WTC11 (cell line): ENCODE results near the gene PIK3IP1. TPM values are rescaled to one million over a fixed set of nuclear protein-coding genes. Genes with fewer than 3 reads are reported as not detected.

Experiments
- ATAC-seq: fragments of 200-7000 bp; cut with Tn5 transposase; 2 replicates; pipeline ENCODE4 v1.10.0; 2021; ENCODE audit warnings: mild to moderate bottlenecking, moderate library complexity
- CTCF ChIA-PET: fragments of 300-600 bp; sonication (Branson Sonifier 250); formaldehyde crosslinking; loops from one replicate; lab custom pipeline; 2021; ENCODE audit warnings: antibody characterized with exemption; lab: Charles Lee
- POLR2A ChIA-PET: fragments of 350-600 bp; sonication (Branson Sonifier 250); formaldehyde crosslinking; loops from one replicate; lab custom pipeline; 2021; ENCODE audit warnings: antibody characterized with exemption; lab: Charles Lee
- DNase-seq: peaks from one replicate; pipeline ENCODE4 v3.0.0; 2021; ENCODE audit warnings: low spot score
- H3K27ac Mint-ChIP-seq: 2 replicates; pipeline ENCODE4 v1.8.0; 2021; ENCODE audit warnings: mixed read lengths
- H3K27me3 Mint-ChIP-seq: 2 replicates; pipeline ENCODE4 v1.8.0; 2021; ENCODE audit warnings: low read depth, mild to moderate bottlenecking, moderate library complexity, mixed read lengths
- H3K36me3 Mint-ChIP-seq: 2 replicates; pipeline ENCODE4 v1.8.0; 2021; ENCODE audit warnings: mixed read lengths
- H3K4me1 Mint-ChIP-seq: 2 replicates; pipeline ENCODE4 v1.8.0; 2022; ENCODE audit warnings: mixed read lengths
- H3K4me3 Mint-ChIP-seq: 2 replicates; pipeline ENCODE4 v1.8.0; 2021; ENCODE audit warnings: mild to moderate bottlenecking, moderate library complexity, mixed read lengths
- H3K9me3 Mint-ChIP-seq: 2 replicates; pipeline ENCODE4 v1.8.0; 2021; ENCODE audit warnings: mixed read lengths
- CBFB ChIP-seq: sonication (generic); formaldehyde crosslinking; IDR thresholded peaks from 2 replicates; pipeline ENCODE4 v1.8.1; 2022; ENCODE audit warnings: mild to moderate bottlenecking, low read depth, missing genetic modification reagents
- CREM ChIP-seq: sonication (generic); formaldehyde crosslinking; IDR thresholded peaks from 2 replicates; pipeline ENCODE4 v1.8.1; 2022; ENCODE audit warnings: mild to moderate bottlenecking, missing genetic modification reagents, moderate library complexity
- E2F1 ChIP-seq: sonication (generic); formaldehyde crosslinking; IDR thresholded peaks from 2 replicates; pipeline ENCODE4 v1.8.0; 2022; ENCODE audit warnings: mild to moderate bottlenecking, missing genetic modification reagents
- ERG ChIP-seq: fragments of 250-450 bp; sonication (Bioruptor Pico); IDR thresholded peaks from 2 replicates; pipeline ENCODE4 v1.8.0; 2021; ENCODE audit warnings: mild to moderate bottlenecking
- ESRRA ChIP-seq: sonication (generic); formaldehyde crosslinking; IDR thresholded peaks from 2 replicates; pipeline ENCODE4 v1.8.1; 2022; ENCODE audit warnings: mild to moderate bottlenecking, missing genetic modification reagents, borderline replicate concordance
- HMGA2 ChIP-seq: fragments of 250-450 bp; sonication (Bioruptor Pico); IDR thresholded peaks from 2 replicates; pipeline ENCODE4 v1.4.0; 2021; ENCODE audit warnings: mild to moderate bottlenecking, moderate library complexity
- JUN ChIP-seq: sonication (generic); formaldehyde crosslinking; IDR thresholded peaks from 2 replicates; pipeline ENCODE4 v1.8.0; 2023; ENCODE audit warnings: mild to moderate bottlenecking, missing genetic modification reagents
- MAX ChIP-seq: sonication (generic); formaldehyde crosslinking; IDR thresholded peaks from 2 replicates; pipeline ENCODE4 v1.8.0; 2022; ENCODE audit warnings: mild to moderate bottlenecking, missing genetic modification reagents
- RORB ChIP-seq: fragments of 250-450 bp; sonication (Bioruptor Pico); IDR thresholded peaks from 2 replicates; pipeline ENCODE4 v1.9.0; 2021; ENCODE audit warnings: mild to moderate bottlenecking
- SP1 ChIP-seq: sonication (generic); formaldehyde crosslinking; conservative IDR thresholded peaks from 2 replicates; pipeline ENCODE4 v1.8.1; 2022; ENCODE audit warnings: missing genetic modification reagents
- TCF7 ChIP-seq: sonication (generic); formaldehyde crosslinking; IDR thresholded peaks from 2 replicates; pipeline ENCODE4 v1.8.0; 2022; ENCODE audit warnings: mild to moderate bottlenecking, low read depth, missing genetic modification reagents, moderate library complexity
- TP53 ChIP-seq: sonication (generic); formaldehyde crosslinking; IDR thresholded peaks from 2 replicates; pipeline ENCODE4 v1.8.1; 2023; ENCODE audit warnings: mild to moderate bottlenecking, missing genetic modification reagents
- ZNF121 ChIP-seq: sonication (generic); formaldehyde crosslinking; IDR thresholded peaks from 2 replicates; pipeline ENCODE4 v1.8.0; 2023; ENCODE audit warnings: missing genetic modification reagents
- ZNF219 ChIP-seq: sonication (generic); formaldehyde crosslinking; IDR thresholded peaks from 2 replicates; pipeline ENCODE4 v1.8.0; 2023; ENCODE audit warnings: missing genetic modification reagents, mild to moderate bottlenecking, borderline replicate concordance
- ZNF317 ChIP-seq: sonication (generic); formaldehyde crosslinking; IDR thresholded peaks from 2 replicates; pipeline ENCODE4 v1.8.1; 2023; ENCODE audit warnings: low read depth, mild to moderate bottlenecking, moderate library complexity, missing genetic modification reagents, borderline replicate concordance
- ZNF396 ChIP-seq: fragments of 250-450 bp; sonication (Bioruptor Pico); IDR thresholded peaks from 2 replicates; pipeline ENCODE4 v1.8.0; 2021; ENCODE audit warnings: mild to moderate bottlenecking, moderate library complexity, borderline replicate concordance
- ZNF416 ChIP-seq: fragments of 250-450 bp; sonication (Bioruptor Pico); IDR thresholded peaks from 2 replicates; pipeline ENCODE4 v1.9.0; 2021; ENCODE audit warnings: mild to moderate bottlenecking, inconsistent platforms
- ZSCAN18 ChIP-seq: fragments of 250-450 bp; sonication (Bioruptor Pico); IDR thresholded peaks from 2 replicates; pipeline ENCODE4 v2.1.2; 2022; ENCODE audit warnings: mild to moderate bottlenecking, moderate library complexity
- total RNA-seq: library from RNA; stranded (reverse); gene quantifications from 3 replicates; pipeline ENCODE4 v1.2.3, GENCODE V29; 2021
- TF ChIP-seq, protein P1 (sequence below): fragments of 250-450 bp; sonication (Bioruptor Pico); IDR thresholded peaks from 2 replicates; pipeline ENCODE4 v1.9.0; 2021; ENCODE audit warnings: mild to moderate bottlenecking
- TF ChIP-seq, protein P2 (sequence below): sonication (generic); formaldehyde crosslinking; IDR thresholded peaks from 2 replicates; pipeline ENCODE4 v1.8.0; 2023; ENCODE audit warnings: missing genetic modification reagents, mild to moderate bottlenecking, borderline replicate concordance

The PIK3IP1 gene
- total RNA-seq, 1 experiment from 2014 or later = 2.0 TPM

DNA sequence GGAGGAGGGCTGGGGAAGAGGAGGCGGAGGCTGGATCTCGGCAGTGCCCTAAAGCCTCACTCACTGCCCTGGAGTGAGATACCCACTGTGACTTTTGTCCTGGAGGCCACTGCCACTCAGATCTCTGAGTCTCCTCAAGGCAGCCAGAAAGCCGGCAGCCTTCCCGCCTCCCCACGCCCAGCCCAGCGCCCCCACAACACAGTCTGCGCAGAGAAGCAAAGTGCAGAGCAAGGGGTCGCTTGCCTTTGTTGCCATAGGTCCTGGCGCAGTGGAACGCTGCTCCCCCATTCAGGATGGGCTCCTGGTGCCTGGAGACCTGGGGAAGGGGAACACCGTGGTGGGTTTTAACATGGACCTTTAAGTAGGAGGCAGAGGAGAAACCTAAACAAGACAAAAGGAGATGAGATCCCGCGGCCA is 36.3 kb upstream of the PIK3IP1 start:
- no peaks in the 10 kb centered on the region for H3K9me3 Mint-ChIP-seq
- peaks cover 79% of the 10 kb centered on the region for H3K36me3 Mint-ChIP-seq
- H3K4me3 Mint-ChIP-seq = no peak overlapping the region
- no peak overlapping the region for H3K27ac Mint-ChIP-seq
- no peaks in the 10 kb centered on the region for H3K4me1 Mint-ChIP-seq
- ATAC-seq = no peak
- H3K27me3 Mint-ChIP-seq = no peaks in the 10 kb centered on the region
- CTCF ChIA-PET = interaction anchor here (0.8 kb wide), 1 partner anchor 56 kb away, joined by 3 read pairs; no protein-coding TSS in a partner anchor
- DNase-seq = no peak
- POLR2A ChIA-PET = interaction anchor here (0.6 to 1.7 kb wide), 2 partner anchors 18 to 552 kb away, joined by 3 to 4 read pairs; partner anchors contain the start of gene PATZ1
- no peak for TF ChIP-seq ESRRA (CRISPR knock-in tag)
- no peak for TF ChIP-seq CBFB (CRISPR knock-in tag)
- TF ChIP-seq ZNF396 (CRISPR knock-in tag) = no peak
- TF ChIP-seq HMGA2 (CRISPR knock-in tag) = no peak
- no peak for TF ChIP-seq ZNF317 (CRISPR knock-in tag)
- TF ChIP-seq TCF7 = no peak
- no peak for TF ChIP-seq ZSCAN18
- TF ChIP-seq E2F1 (CRISPR knock-in tag) = no peak
- no peak for TF ChIP-seq TP53 (CRISPR knock-in tag)
- TF ChIP-seq MAX (CRISPR knock-in tag) = no peak
- TF ChIP-seq, all 79 proteins: peak for 0

- no peak overlapping the region; the same call in 1 of the 2 replicates for H3K27ac Mint-ChIP-seq
- POLR2A ChIA-PET = interaction anchor here (0.6 to 1.7 kb wide), 2 partner anchors 19 to 553 kb away, joined by 3 to 4 read pairs; partner anchors contain the start of gene PATZ1
- ATAC-seq (no peak), DNase-seq (no peak)
- no peaks in the 10 kb centered on the region for H3K4me1 Mint-ChIP-seq
- no peaks in the 10 kb centered on the region for H3K9me3 Mint-ChIP-seq
- TF ChIP-seq CREM (CRISPR knock-in tag) = no peak
- TF ChIP-seq ZNF416 (CRISPR knock-in tag) = no peak
- TF ChIP-seq, all 79 proteins: peak for 0
- CTCF ChIA-PET = interaction anchor here (0.8 to 1.6 kb wide), 3 partner anchors 14 to 55 kb away, joined by 3 to 8 read pairs (median 3); partner anchors contain the start of gene PIK3IP1
- Mint-ChIP-seq H3K4me3 (no peak overlapping the region), H3K27me3 (no peaks in the 10 kb centered on the region), H3K36me3 (peaks cover 73% of the 10 kb centered on the region)
Observed at GRCh38 chr22:31327806-31328543, 35.7 kb upstream of the PIK3IP1 start.

GRCh38 chr22:31326877-31327276 is 34.6 kb upstream of the PIK3IP1 start:
- no peaks in the 10 kb centered on the region for H3K4me1 Mint-ChIP-seq
- ChIA-PET POLR2A (interaction anchor here (1.7 kb wide), 1 partner anchor 20 kb away, joined by 4 read pairs; the partner anchor contains the start of gene PATZ1), CTCF (interaction anchor here (1.6 kb wide), 1 partner anchor 13 kb away, joined by 8 read pairs; no protein-coding TSS in a partner anchor)
- DNase-seq (no peak), ATAC-seq (no peak)
- no peak overlapping the region for H3K4me3 Mint-ChIP-seq
- H3K27ac Mint-ChIP-seq = no peak overlapping the region
- H3K36me3 Mint-ChIP-seq = peaks cover 62% of the 10 kb centered on the region
- no peaks in the 10 kb centered on the region for H3K27me3 Mint-ChIP-seq
- H3K9me3 Mint-ChIP-seq = no peaks in the 10 kb centered on the region
- TF ChIP-seq, protein P1, sequence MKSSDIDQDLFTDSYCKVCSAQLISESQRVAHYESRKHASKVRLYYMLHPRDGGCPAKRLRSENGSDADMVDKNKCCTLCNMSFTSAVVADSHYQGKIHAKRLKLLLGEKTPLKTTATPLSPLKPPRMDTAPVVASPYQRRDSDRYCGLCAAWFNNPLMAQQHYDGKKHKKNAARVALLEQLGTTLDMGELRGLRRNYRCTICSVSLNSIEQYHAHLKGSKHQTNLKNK = no peak
- TF ChIP-seq JUN = no peak
- TF ChIP-seq ERG (CRISPR knock-in tag) = no peak
- TF ChIP-seq, protein P2, sequence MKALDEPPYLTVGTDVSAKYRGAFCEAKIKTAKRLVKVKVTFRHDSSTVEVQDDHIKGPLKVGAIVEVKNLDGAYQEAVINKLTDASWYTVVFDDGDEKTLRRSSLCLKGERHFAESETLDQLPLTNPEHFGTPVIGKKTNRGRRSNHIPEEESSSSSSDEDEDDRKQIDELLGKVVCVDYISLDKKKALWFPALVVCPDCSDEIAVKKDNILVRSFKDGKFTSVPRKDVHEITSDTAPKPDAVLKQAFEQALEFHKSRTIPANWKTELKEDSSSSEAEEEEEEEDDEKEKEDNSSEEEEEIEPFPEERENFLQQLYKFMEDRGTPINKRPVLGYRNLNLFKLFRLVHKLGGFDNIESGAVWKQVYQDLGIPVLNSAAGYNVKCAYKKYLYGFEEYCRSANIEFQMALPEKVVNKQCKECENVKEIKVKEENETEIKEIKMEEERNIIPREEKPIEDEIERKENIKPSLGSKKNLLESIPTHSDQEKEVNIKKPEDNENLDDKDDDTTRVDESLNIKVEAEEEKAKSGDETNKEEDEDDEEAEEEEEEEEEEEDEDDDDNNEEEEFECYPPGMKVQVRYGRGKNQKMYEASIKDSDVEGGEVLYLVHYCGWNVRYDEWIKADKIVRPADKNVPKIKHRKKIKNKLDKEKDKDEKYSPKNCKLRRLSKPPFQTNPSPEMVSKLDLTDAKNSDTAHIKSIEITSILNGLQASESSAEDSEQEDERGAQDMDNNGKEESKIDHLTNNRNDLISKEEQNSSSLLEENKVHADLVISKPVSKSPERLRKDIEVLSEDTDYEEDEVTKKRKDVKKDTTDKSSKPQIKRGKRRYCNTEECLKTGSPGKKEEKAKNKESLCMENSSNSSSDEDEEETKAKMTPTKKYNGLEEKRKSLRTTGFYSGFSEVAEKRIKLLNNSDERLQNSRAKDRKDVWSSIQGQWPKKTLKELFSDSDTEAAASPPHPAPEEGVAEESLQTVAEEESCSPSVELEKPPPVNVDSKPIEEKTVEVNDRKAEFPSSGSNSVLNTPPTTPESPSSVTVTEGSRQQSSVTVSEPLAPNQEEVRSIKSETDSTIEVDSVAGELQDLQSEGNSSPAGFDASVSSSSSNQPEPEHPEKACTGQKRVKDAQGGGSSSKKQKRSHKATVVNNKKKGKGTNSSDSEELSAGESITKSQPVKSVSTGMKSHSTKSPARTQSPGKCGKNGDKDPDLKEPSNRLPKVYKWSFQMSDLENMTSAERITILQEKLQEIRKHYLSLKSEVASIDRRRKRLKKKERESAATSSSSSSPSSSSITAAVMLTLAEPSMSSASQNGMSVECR (CRISPR knock-in tag) = no peak
- no peak for TF ChIP-seq ZNF121 (CRISPR knock-in tag)
- TF ChIP-seq ZNF317 (CRISPR knock-in tag) = no peak
- TF ChIP-seq ESRRA (CRISPR knock-in tag) = no peak
- TF ChIP-seq ZNF219 (CRISPR knock-in tag) = no peak
- no peak for TF ChIP-seq TP53 (CRISPR knock-in tag)
- TF ChIP-seq SP1 = no peak
- no peak for TF ChIP-seq RORB (CRISPR knock-in tag)
